ENCODE results near the gene PHACTR2. TPM values are rescaled to one million over a fixed set of nuclear protein-coding genes. Genes with fewer than 3 reads are reported as not detected.

PHACTR2 gene
- total and polyA plus RNA-seq, 3 donors from 2014 or later, result 18.3 to 121 (median 102) TPM

DNA sequence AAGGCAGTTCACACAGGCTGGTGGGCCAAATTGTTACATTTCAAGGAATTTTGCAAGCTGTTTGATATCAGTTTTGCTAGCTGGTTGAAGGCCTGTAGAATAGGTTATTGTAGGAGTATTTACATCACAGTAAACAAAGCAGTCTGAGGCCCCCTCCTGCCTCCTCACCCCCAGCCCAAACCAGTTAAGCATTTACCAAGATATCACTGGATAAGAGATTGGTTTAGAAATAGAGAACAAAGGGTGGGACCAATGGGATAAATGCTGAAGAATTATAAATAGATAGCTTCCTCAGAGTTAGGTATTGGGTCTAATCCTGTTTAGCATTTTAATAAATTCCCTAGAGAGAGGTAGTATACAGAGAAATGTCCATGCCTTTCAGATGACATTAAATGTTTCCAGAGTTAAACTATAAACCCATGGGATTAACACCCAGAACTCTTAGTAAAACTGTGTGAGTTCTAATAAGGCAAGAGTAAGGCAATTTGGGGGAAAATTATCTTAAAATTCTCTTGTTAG lies 2.3 kb upstream of the PHACTR2 start:
- intact Hi-C loops (cut with DNase I; ENCODE audit: low total_unique reads), result no loop called here
- TF ChIP-seq POLR2A (IDR thresholded peaks at IDR 0.05), result no peak
- TF ChIP-seq, protein P1, sequence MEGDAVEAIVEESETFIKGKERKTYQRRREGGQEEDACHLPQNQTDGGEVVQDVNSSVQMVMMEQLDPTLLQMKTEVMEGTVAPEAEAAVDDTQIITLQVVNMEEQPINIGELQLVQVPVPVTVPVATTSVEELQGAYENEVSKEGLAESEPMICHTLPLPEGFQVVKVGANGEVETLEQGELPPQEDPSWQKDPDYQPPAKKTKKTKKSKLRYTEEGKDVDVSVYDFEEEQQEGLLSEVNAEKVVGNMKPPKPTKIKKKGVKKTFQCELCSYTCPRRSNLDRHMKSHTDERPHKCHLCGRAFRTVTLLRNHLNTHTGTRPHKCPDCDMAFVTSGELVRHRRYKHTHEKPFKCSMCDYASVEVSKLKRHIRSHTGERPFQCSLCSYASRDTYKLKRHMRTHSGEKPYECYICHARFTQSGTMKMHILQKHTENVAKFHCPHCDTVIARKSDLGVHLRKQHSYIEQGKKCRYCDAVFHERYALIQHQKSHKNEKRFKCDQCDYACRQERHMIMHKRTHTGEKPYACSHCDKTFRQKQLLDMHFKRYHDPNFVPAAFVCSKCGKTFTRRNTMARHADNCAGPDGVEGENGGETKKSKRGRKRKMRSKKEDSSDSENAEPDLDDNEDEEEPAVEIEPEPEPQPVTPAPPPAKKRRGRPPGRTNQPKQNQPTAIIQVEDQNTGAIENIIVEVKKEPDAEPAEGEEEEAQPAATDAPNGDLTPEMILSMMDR (IDR thresholded peaks at IDR 0.05), result no peak
- Histone ChIP-seq H3K27ac (peak overlapping the region; percentile 2 to 67), H3K36me3 (ENCODE audit: low read depth, missing control alignments) (no peaks in the 10 kb centered on the region), H3K27me3 (no peaks in the 10 kb centered on the region), H3K4me1 (peaks cover 27% of the 10 kb centered on the region), H3K9me3 (no peaks in the 10 kb centered on the region), H3K4me3 (no peak overlapping the region)
- no peak for DNase-seq

DNA sequence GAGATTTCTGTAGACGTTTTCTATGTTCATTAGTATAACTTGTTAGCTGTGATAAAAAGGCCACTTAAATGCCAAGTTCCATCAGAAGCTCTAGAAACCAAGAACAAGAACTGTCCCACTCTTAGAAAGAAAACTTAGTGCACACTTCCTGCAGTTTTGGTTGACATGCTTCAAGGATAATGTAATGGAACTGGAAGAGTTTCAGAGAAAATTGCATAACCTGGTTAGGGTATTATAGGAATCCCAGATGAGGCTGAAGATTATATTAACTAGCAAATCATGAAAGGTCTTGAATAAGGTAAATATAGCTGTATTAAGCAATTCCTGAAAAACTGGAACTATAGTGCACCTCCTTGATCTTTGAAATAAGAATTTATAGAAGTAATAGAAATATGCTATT lies 1.8 kb upstream of the PHACTR2 start:
- no peaks in the 10 kb centered on the region for H3K27me3 ChIP-seq
- no peaks in the 10 kb centered on the region for H3K9me3 ChIP-seq
- peaks cover 30% of the 10 kb centered on the region for H3K4me1 ChIP-seq
- TF ChIP-seq, protein P1 (IDR thresholded peaks at IDR 0.05), result no peak
- TF ChIP-seq POLR2A (IDR thresholded peaks at IDR 0.05), result no peak
- WGBS, 2 donors, result 38 to 40% methylated on average over 1 of the region's 1 CpG
- H3K36me3 ChIP-seq (ENCODE audit: low read depth, missing control alignments), result no peaks in the 10 kb centered on the region
- H3K27ac ChIP-seq, result peak overlapping the region in 1 of 2 donors; percentile 67
- no peak for DNase-seq
- intact Hi-C loops (cut with DNase I; ENCODE audit: low total_unique reads), result no loop called here
- H3K4me3 ChIP-seq, result no peak overlapping the region

DNA sequence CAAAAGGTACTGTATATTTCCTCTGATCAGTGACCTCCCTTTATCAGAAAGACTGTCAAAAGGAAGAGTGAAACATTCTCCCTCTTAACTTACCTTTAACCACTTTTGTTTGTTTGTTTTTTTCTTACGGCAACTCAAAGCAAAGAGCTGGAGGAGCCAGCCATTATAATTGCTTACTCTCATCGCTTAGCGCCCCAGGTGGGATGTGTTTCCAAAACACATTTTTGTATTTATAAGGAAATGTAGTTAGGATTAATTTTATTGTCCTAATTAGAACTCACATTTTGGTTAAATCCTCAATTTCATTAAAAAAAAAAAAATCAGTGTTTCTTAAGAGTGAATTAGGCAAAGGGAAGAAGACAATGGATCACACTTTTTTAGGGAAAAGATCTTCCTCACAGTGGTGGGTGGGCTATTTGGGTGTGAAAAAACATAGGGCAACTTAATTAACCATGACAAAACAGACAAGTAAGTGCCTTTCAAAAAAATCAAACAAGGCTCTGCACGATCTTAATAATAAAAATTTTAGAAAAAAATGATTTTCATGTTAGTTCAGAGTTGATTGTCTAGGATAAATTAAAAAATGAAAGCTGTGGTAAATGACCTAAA lies 1.2 kb upstream of the PHACTR2 start:
- WGBS, 2 donors, result 79 to 90% methylated on average over 4 of the region's 4 CpGs
- Histone ChIP-seq H3K27me3 (no peaks in the 10 kb centered on the region), H3K4me3 (no peak overlapping the region), H3K9me3 (no peaks in the 10 kb centered on the region), H3K27ac (peak overlapping the region in 1 of 2 donors; percentile 96), H3K4me1 (peaks cover 34% of the 10 kb centered on the region), H3K36me3 (ENCODE audit: low read depth, missing control alignments) (no peaks in the 10 kb centered on the region)
- intact Hi-C loops (cut with DNase I; ENCODE audit: low total_unique reads), result no loop called here
- TF ChIP-seq POLR2A (IDR thresholded peaks at IDR 0.05), result no peak
- TF ChIP-seq, protein P1 (IDR thresholded peaks at IDR 0.05), result no peak
- DNase-seq, result no peak

DNA sequence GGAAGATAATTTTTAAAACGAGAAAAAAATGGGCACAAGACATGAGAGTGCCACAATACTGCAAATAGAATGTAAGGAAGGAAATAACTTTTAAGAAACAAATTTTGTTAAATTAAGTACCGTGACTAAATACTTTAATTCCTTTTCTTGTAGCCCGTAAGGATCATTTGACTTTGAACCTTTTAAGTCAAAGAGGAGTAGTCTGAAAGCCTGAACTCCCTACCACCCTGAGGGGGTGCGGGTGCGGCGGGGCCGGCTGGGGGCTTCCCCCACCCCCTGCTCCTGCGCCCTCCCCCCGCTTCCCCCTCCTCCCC lies 231 bp upstream of the PHACTR2 start:
- intact Hi-C loops (cut with DNase I; ENCODE audit: low total_unique reads), result no loop called here
- Histone ChIP-seq H3K4me1 (peaks cover 34% of the 10 kb centered on the region), H3K4me3 (peak overlapping the region; percentile 81 to 84), H3K9me3 (no peaks in the 10 kb centered on the region), H3K27ac (peak overlapping the region; percentile 92 to 96), H3K36me3 (ENCODE audit: low read depth, missing control alignments) (no peaks in the 10 kb centered on the region), H3K27me3 (no peaks in the 10 kb centered on the region)
- WGBS, 2 donors, result 0 to 2% methylated on average over 7 to 9 of the region's 9 CpGs
- DNase-seq, result no peak
- TF ChIP-seq POLR2A (IDR thresholded peaks at IDR 0.05), result no peak
- TF ChIP-seq, protein P1 (IDR thresholded peaks at IDR 0.05), result no peak

DNA sequence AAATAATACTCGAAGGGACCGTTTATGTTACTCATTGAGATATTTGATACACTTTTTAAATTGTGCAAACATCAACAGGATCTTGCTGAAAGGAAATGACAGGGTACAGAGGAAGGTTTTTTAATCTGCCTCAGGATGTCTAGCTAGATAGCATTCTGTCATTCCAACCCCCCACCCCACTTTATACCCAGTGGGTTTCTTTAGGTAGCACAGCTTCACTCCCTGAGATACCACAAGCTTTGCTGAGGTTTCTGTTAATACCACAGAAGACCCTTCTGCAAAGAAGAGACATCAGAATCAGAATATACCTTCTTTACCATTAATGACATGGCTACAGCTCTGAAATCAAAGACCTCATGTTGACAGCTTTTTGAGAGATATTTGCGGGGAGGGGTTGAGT lies 1.3 kb downstream of the PHACTR2 start:
- TF ChIP-seq, protein P1 (IDR thresholded peaks at IDR 0.05), result no peak
- TF ChIP-seq POLR2A (IDR thresholded peaks at IDR 0.05), result no peak
- no peak for DNase-seq
- WGBS, 2 donors, result 4 to 5% methylated on average over 3 of the region's 3 CpGs
- H3K4me1 ChIP-seq, result peaks cover 29% of the 10 kb centered on the region
- H3K27ac ChIP-seq, result peak overlapping the region; percentile 92 to 96
- H3K27me3 ChIP-seq, result no peaks in the 10 kb centered on the region
- H3K4me3 ChIP-seq, result peak overlapping the region; percentile 81 to 84
- no peaks in the 10 kb centered on the region for H3K9me3 ChIP-seq
- no peaks in the 10 kb centered on the region for H3K36me3 ChIP-seq (ENCODE audit: low read depth, missing control alignments)
- intact Hi-C loops (cut with DNase I; ENCODE audit: low total_unique reads), result no loop called here

All from testis (tissue), 3 donors.